Measurements from ENCODE around the gene PLXNA4.

GRCh38 chr7:132461032-132461592 lies 115.2 kb downstream of the PLXNA4 start:
- TF ChIP-seq CTCF (IDR thresholded peaks at IDR 0.05; ENCODE audit: low read depth, low read length, poor library complexity, severe bottlenecking) (no peak), EZH2phosphoT487 (IDR thresholded peaks at IDR 0.05; ENCODE audit: borderline replicate concordance, low read length) (no peak)

All from DOHH2 (cell line).